Measurements from ENCODE around the gene CHRNG.

CHRNG gene

GRCh38 chr2:232541195-232541960 lies 1.9 kb downstream of the CHRNG start:
- no peak overlapping the region for H3K4me3 Mint-ChIP-seq
- peaks cover 11% of the 10 kb centered on the region for H3K4me1 Mint-ChIP-seq (ENCODE audit: low read depth)
- no peaks in the 10 kb centered on the region for H3K9me3 Mint-ChIP-seq
- H3K27me3 Mint-ChIP-seq, result peaks cover 17% of the 10 kb centered on the region
- no peak for DNase-seq
- no peak overlapping the region for H3K27ac Mint-ChIP-seq
- H3K36me3 Mint-ChIP-seq (ENCODE audit: low read depth), result peaks cover 24% of the 10 kb centered on the region

DNA sequence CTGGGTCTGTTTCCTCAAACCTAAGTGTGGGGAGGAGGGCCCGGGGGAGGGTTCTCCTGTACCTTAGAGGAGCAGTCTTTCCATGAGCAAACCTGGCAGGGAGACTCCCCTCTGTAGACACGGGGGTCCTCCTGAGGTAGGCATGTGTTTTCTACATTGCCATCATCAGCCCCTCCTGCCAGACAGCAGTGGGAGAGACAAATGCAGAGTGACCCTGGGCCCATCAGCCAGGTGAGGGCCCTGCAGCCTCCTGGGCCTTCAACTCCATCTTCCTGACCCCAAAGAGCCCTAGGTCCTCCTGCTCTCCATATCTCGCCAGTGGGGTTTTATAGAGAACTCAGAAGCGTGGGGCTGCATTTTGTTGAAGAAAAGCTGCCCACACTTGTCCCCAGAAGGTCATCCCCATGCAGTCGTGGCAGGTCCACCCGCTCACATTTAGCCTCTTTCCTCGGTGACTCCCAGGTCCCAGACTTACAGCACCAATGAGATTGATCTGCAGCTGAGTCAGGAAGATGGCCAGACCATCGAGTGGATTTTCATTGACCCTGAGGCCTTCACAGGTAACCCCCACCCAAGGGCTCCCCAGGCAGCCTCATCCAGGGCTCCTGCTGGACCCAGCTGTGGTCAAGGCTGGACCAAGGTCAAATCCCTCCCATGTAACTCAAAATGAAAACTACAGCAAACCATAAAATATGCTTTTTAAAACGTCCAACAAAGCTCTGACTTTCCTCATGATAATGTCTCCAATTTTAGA lies 2.6 kb downstream of the CHRNG start:
- H3K36me3 Mint-ChIP-seq (ENCODE audit: low read depth), result peaks cover 32% of the 10 kb centered on the region
- H3K27me3 Mint-ChIP-seq, result peaks cover 9% of the 10 kb centered on the region
- H3K4me3 Mint-ChIP-seq, result no peak overlapping the region
- no peak for DNase-seq
- H3K9me3 Mint-ChIP-seq, result no peaks in the 10 kb centered on the region
- H3K27ac Mint-ChIP-seq, result no peak overlapping the region
- peaks cover 16% of the 10 kb centered on the region for H3K4me1 Mint-ChIP-seq (ENCODE audit: low read depth)

GRCh38 chr2:232542715-232543467 lies 3.4 kb downstream of the CHRNG start:
- peaks cover 5% of the 10 kb centered on the region for H3K27me3 Mint-ChIP-seq
- DNase-seq, result no peak
- H3K9me3 Mint-ChIP-seq, result no peaks in the 10 kb centered on the region
- H3K4me3 Mint-ChIP-seq, result no peak overlapping the region
- H3K36me3 Mint-ChIP-seq (ENCODE audit: low read depth), result peaks cover 40% of the 10 kb centered on the region
- no peak overlapping the region for H3K27ac Mint-ChIP-seq
- peaks cover 23% of the 10 kb centered on the region for H3K4me1 Mint-ChIP-seq (ENCODE audit: low read depth)

DNA sequence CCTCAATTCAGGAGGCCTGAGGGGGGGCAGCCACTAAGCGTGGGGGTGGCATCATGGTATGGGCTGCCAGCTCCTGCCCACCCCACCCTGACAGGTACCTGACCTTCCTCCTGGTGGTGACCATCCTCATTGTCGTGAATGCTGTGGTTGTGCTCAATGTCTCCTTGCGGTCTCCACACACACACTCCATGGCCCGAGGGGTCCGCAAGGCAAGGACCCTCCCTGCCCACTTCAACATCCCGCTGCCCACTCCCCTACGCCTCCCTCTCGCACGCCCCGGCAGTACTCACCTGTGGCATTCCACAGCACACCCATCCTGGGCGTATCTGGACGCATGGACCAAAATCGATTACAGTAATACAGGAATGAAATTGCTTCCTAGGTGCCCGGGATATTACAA lies 4.0 kb downstream of the CHRNG start:
- H3K9me3 Mint-ChIP-seq, result peaks cover 1% of the 10 kb centered on the region
- H3K36me3 Mint-ChIP-seq (ENCODE audit: low read depth), result peaks cover 46% of the 10 kb centered on the region
- H3K4me1 Mint-ChIP-seq (ENCODE audit: low read depth), result peaks cover 29% of the 10 kb centered on the region

DNA sequence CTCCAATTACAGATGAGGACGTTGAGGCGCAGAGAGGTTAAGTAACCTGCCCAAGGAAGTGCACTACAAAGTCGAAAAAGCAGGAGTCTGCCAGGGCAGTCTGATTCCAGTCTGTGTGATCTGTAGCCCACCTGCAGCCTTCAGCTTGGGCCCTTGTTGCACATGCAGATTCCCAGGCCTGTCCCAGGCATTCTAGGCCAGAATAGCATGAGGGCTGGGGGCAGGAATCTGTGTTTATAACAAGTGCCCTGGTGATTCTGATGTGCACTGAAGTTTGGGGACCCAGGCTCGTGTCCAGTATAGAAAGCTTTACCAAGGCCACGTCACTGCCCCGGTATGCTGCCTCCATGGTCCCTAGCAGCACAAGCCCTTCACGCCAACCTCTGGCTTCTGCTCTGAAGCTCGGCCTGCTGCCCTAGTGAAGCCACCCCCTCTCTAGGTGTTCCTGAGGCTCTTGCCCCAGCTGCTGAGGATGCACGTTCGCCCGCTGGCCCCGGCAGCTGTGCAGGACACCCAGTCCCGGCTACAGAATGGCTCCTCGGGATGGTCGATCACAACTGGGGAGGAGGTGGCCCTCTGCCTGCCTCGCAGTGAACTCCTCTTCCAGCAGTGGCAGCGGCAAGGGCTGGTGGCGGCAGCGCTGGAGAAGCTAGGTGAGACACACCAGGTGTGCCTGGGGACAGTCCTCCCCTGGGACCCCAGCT lies 4.6 kb downstream of the CHRNG start:
- DNase-seq, result no peak
- Mint-ChIP-seq H3K27me3 (no peaks in the 10 kb centered on the region), H3K4me3 (no peak overlapping the region), H3K4me1 (ENCODE audit: low read depth) (peaks cover 35% of the 10 kb centered on the region), H3K27ac (peak overlapping the region; percentile 40), H3K9me3 (peaks cover 3% of the 10 kb centered on the region), H3K36me3 (ENCODE audit: low read depth) (peaks cover 52% of the 10 kb centered on the region)

More for the DNA sequence above, 4.0 kb downstream of the CHRNG start:
- DNase-seq, result no peak
- H3K27ac Mint-ChIP-seq, result no peak overlapping the region
- H3K27me3 Mint-ChIP-seq, result peaks cover under 1% of the 10 kb centered on the region
- no peak overlapping the region for H3K4me3 Mint-ChIP-seq

DNA sequence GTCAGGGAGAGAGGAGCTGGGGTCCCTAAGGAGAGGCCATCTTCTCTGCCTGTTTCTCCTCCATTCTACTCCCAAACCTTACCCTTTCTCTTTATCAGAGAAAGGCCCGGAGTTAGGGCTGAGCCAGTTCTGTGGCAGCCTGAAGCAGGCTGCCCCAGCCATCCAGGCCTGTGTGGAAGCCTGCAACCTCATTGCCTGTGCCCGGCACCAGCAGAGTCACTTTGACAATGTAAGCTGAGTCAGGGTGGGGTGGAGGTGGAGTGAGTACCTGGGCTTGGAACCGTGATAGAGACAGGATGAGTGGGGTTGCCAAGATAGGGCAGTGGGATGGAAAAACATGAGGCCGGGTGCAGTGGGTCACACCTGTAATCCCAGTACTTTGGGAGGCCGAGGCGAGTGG lies 5.2 kb downstream of the CHRNG start:
- peak overlapping the region; percentile 40 for H3K27ac Mint-ChIP-seq
- no peak overlapping the region for H3K4me3 Mint-ChIP-seq
- H3K27me3 Mint-ChIP-seq, result no peaks in the 10 kb centered on the region
- H3K4me1 Mint-ChIP-seq (ENCODE audit: low read depth), result peaks cover 41% of the 10 kb centered on the region
- H3K9me3 Mint-ChIP-seq, result peaks cover 3% of the 10 kb centered on the region
- DNase-seq, result no peak
- peaks cover 57% of the 10 kb centered on the region for H3K36me3 Mint-ChIP-seq (ENCODE audit: low read depth)

- Mint-ChIP-seq H3K9me3 (peaks cover 3% of the 10 kb centered on the region), H3K4me1 (ENCODE audit: low read depth) (peaks cover 42% of the 10 kb centered on the region), H3K36me3 (ENCODE audit: low read depth) (peaks cover 65% of the 10 kb centered on the region), H3K27me3 (no peaks in the 10 kb centered on the region), H3K4me3 (no peak overlapping the region), H3K27ac (no peak overlapping the region)
- no peak for DNase-seq
Observed at GRCh38 chr2:232545511-232546375, 6.3 kb downstream of the CHRNG start.

GRCh38 chr2:232547991-232548390 lies 8.5 kb downstream of the CHRNG start:
- Mint-ChIP-seq H3K27ac (no peak overlapping the region), H3K27me3 (no peaks in the 10 kb centered on the region), H3K9me3 (peaks cover 3% of the 10 kb centered on the region), H3K4me1 (ENCODE audit: low read depth) (peaks cover 55% of the 10 kb centered on the region), H3K36me3 (ENCODE audit: low read depth) (peaks cover 80% of the 10 kb centered on the region), H3K4me3 (peak overlapping the region; percentile 97)
- no peak for DNase-seq

- H3K27me3 Mint-ChIP-seq, result no peaks in the 10 kb centered on the region
- peaks cover 3% of the 10 kb centered on the region for H3K9me3 Mint-ChIP-seq
- peak overlapping the region; percentile 99 for H3K27ac Mint-ChIP-seq
- peaks cover 87% of the 10 kb centered on the region for H3K36me3 Mint-ChIP-seq (ENCODE audit: low read depth)
- DNase-seq, result no peak
- peak overlapping the region; percentile 97 for H3K4me3 Mint-ChIP-seq
- peaks cover 73% of the 10 kb centered on the region for H3K4me1 Mint-ChIP-seq (ENCODE audit: low read depth)
Observed at GRCh38 chr2:232549655-232550353, 10.3 kb downstream of the CHRNG start.

- H3K27ac Mint-ChIP-seq, result peak within 1 kb of the TSS; percentile 99
- H3K4me1 Mint-ChIP-seq (ENCODE audit: low read depth), result peaks cover 78% of the 10 kb centered on the region
- peak; percentile 95 for DNase-seq
- peak within 1 kb of the TSS; percentile 97 for H3K4me3 Mint-ChIP-seq
- H3K9me3 Mint-ChIP-seq, result peaks cover 3% of the 10 kb centered on the region
- no peaks in the 10 kb centered on the region for H3K27me3 Mint-ChIP-seq
- peaks cover 88% of the 10 kb centered on the region for H3K36me3 Mint-ChIP-seq (ENCODE audit: low read depth)
Observed at GRCh38 chr2:232550354-232551249, 11.1 kb downstream of the CHRNG start, which contains the start of the genes EIF4E2 and TIGD1. TSS of gene EIF4E2 (plus strand) at chr2:232550689. CDS start at chr2:232550725, 36 bp downstream. TSS of gene TIGD1 (minus strand) at chr2:232550557. CDS start at chr2:232549882, 675 bp downstream.

DNA sequence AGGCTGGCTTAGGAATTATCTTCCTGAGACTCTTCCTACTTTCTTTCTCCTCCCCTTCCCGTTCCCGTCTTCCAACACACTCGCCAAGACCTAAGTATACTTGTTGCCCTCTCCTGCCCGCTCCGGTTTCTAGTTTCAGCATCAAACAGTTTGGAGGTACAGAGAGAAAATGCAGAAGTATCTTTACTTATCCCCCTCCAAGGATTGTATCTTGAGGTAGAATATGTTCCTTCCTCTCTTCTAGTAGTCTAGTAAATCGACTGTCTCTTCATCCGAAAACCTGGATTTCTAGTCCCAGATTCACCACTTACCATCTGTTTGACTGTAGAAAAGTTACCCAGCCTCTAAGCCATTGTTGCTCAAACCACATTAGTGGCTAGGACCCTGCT lies 11.8 kb downstream of the CHRNG start:
- Mint-ChIP-seq H3K27me3 (no peaks in the 10 kb centered on the region), H3K36me3 (ENCODE audit: low read depth) (peaks cover 88% of the 10 kb centered on the region), H3K9me3 (peaks cover 3% of the 10 kb centered on the region), H3K4me3 (peak overlapping the region; percentile 97), H3K4me1 (ENCODE audit: low read depth) (peaks cover 76% of the 10 kb centered on the region), H3K27ac (peak overlapping the region; percentile 99)
- no peak for DNase-seq

GRCh38 chr2:232551776-232552175 lies 12.3 kb downstream of the CHRNG start:
- peaks cover 88% of the 10 kb centered on the region for H3K36me3 Mint-ChIP-seq (ENCODE audit: low read depth)
- no peaks in the 10 kb centered on the region for H3K27me3 Mint-ChIP-seq
- peaks cover 73% of the 10 kb centered on the region for H3K4me1 Mint-ChIP-seq (ENCODE audit: low read depth)
- peak overlapping the region; percentile 97 for H3K4me3 Mint-ChIP-seq
- H3K9me3 Mint-ChIP-seq, result peaks cover 3% of the 10 kb centered on the region
- peak overlapping the region; percentile 99 for H3K27ac Mint-ChIP-seq
- no peak for DNase-seq

All from activated T-cell treated with anti-CD3 and anti-CD28 coated beads, Interleukin-2, amount 50 U/mL, for 24 hours (primary cell).